ENCODE data around the gene MYOD1. TPM values are rescaled to one million over a fixed set of nuclear protein-coding genes. Genes with fewer than 3 reads are reported as not detected.

Gene MYOD1
- total RNA-seq, 2 experiments from 2014 or later: not detected

- Histone ChIP-seq H3K27ac (ENCODE audit: low read depth, low read length, poor library complexity, severe bottlenecking) (no peak overlapping the region), H3K79me2 (ENCODE audit: insufficient read depth, low read depth, low read length) (no peaks in the 10 kb centered on the region), H3K9me2 (ENCODE audit: insufficient read depth, low read length) (no peaks in the 10 kb centered on the region), H4K20me1 (ENCODE audit: insufficient read depth, low read length) (no peaks in the 10 kb centered on the region), H3K4me3 (ENCODE audit: low read depth, low read length, poor library complexity, severe bottlenecking) (no peak overlapping the region), H2AFZ (ENCODE audit: low read length) (no peak overlapping the region), H3K36me3 (ENCODE audit: insufficient read depth, low read length) (no peaks in the 10 kb centered on the region), H3K4me2 (ENCODE audit: low read length) (no peak overlapping the region), H3K9me3 (ENCODE audit: low read length) (no peaks in the 10 kb centered on the region), H3K4me1 (ENCODE audit: insufficient read depth, low read length, poor library complexity, severe bottlenecking) (no peaks in the 10 kb centered on the region)
- ChIA-PET CTCF (ENCODE audit: unreplicated experiment) (no interaction called here), POLR2A (interaction anchor here (0.6 kb wide), 1 partner anchor 882 kb away, joined by 3 read pairs; no protein-coding TSS in a partner anchor)
- intact Hi-C loops (cut with micrococcal nuclease; ENCODE audit: unreplicated experiment): no loop called here
- no peak for DNase-seq (ENCODE audit: low spot score)
- TF ChIP-seq, protein P1, sequence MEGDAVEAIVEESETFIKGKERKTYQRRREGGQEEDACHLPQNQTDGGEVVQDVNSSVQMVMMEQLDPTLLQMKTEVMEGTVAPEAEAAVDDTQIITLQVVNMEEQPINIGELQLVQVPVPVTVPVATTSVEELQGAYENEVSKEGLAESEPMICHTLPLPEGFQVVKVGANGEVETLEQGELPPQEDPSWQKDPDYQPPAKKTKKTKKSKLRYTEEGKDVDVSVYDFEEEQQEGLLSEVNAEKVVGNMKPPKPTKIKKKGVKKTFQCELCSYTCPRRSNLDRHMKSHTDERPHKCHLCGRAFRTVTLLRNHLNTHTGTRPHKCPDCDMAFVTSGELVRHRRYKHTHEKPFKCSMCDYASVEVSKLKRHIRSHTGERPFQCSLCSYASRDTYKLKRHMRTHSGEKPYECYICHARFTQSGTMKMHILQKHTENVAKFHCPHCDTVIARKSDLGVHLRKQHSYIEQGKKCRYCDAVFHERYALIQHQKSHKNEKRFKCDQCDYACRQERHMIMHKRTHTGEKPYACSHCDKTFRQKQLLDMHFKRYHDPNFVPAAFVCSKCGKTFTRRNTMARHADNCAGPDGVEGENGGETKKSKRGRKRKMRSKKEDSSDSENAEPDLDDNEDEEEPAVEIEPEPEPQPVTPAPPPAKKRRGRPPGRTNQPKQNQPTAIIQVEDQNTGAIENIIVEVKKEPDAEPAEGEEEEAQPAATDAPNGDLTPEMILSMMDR (conservative IDR thresholded peaks at IDR 0.05; ENCODE audit: low read length): no peak
- no peak for TF ChIP-seq EZH2phosphoT487 (IDR thresholded peaks at IDR 0.05; ENCODE audit: borderline replicate concordance, low read depth, low read length)
- no TSS peak for BruUV-seq (replicated peaks)
Observed at GRCh38 chr11:17720796-17721171, 1.4 kb downstream of the MYOD1 start.

GRCh38 chr11:17721242-17721999 is 2.0 kb downstream of the MYOD1 start:
- TF ChIP-seq, protein P1 (conservative IDR thresholded peaks at IDR 0.05; ENCODE audit: low read length): no peak
- TF ChIP-seq EZH2phosphoT487 (IDR thresholded peaks at IDR 0.05; ENCODE audit: borderline replicate concordance, low read depth, low read length): no peak
- Histone ChIP-seq H3K4me3 (ENCODE audit: low read depth, low read length, poor library complexity, severe bottlenecking) (no peak overlapping the region), H3K4me2 (ENCODE audit: low read length) (no peak overlapping the region), H2AFZ (ENCODE audit: low read length) (no peak overlapping the region), H3K9me2 (ENCODE audit: insufficient read depth, low read length) (no peaks in the 10 kb centered on the region), H3K27ac (ENCODE audit: low read depth, low read length, poor library complexity, severe bottlenecking) (no peak overlapping the region), H3K4me1 (ENCODE audit: insufficient read depth, low read length, poor library complexity, severe bottlenecking) (no peaks in the 10 kb centered on the region), H3K36me3 (ENCODE audit: insufficient read depth, low read length) (no peaks in the 10 kb centered on the region), H4K20me1 (ENCODE audit: insufficient read depth, low read length) (no peaks in the 10 kb centered on the region), H3K9me3 (ENCODE audit: low read length) (no peaks in the 10 kb centered on the region), H3K79me2 (ENCODE audit: insufficient read depth, low read depth, low read length) (no peaks in the 10 kb centered on the region)
- no peak for DNase-seq (ENCODE audit: low spot score)
- intact Hi-C loops (cut with micrococcal nuclease; ENCODE audit: unreplicated experiment): no loop called here
- no TSS peak for BruUV-seq (replicated peaks)
- ChIA-PET POLR2A (interaction anchor here (0.6 kb wide), 1 partner anchor 883 kb away, joined by 3 read pairs; no protein-coding TSS in a partner anchor), CTCF (ENCODE audit: unreplicated experiment) (no interaction called here)

- Histone ChIP-seq H3K27ac (ENCODE audit: low read depth, low read length, poor library complexity, severe bottlenecking) (no peak overlapping the region), H4K20me1 (ENCODE audit: insufficient read depth, low read length) (no peaks in the 10 kb centered on the region), H3K4me1 (ENCODE audit: insufficient read depth, low read length, poor library complexity, severe bottlenecking) (no peaks in the 10 kb centered on the region), H3K9me2 (ENCODE audit: insufficient read depth, low read length) (no peaks in the 10 kb centered on the region), H3K9me3 (ENCODE audit: low read length) (no peaks in the 10 kb centered on the region), H3K79me2 (ENCODE audit: insufficient read depth, low read depth, low read length) (no peaks in the 10 kb centered on the region), H3K4me3 (ENCODE audit: low read depth, low read length, poor library complexity, severe bottlenecking) (no peak overlapping the region), H3K36me3 (ENCODE audit: insufficient read depth, low read length) (no peaks in the 10 kb centered on the region), H3K4me2 (ENCODE audit: low read length) (no peak overlapping the region), H2AFZ (ENCODE audit: low read length) (no peak overlapping the region)
- TF ChIP-seq, protein P1 (conservative IDR thresholded peaks at IDR 0.05; ENCODE audit: low read length): no peak
- TF ChIP-seq EZH2phosphoT487 (IDR thresholded peaks at IDR 0.05; ENCODE audit: borderline replicate concordance, low read depth, low read length): no peak
- ChIA-PET POLR2A (no interaction called here), CTCF (ENCODE audit: unreplicated experiment) (no interaction called here)
- intact Hi-C loops (cut with micrococcal nuclease; ENCODE audit: unreplicated experiment): no loop called here
- no peak for DNase-seq (ENCODE audit: low spot score)
- no TSS peak for BruUV-seq (replicated peaks)
Observed at GRCh38 chr11:17722000-17722643, 2.8 kb downstream of the MYOD1 start.
